Daoy (cell line): ENCODE results near the gene RFTN1. TPM values are rescaled to one million over a fixed set of nuclear protein-coding genes. Genes with fewer than 3 reads are reported as not detected.

Source experiments
- DNase-seq: peaks from one replicate; pipeline ENCODE4 v3.0.0-alpha.2; 2015; ENCODE audit warnings: low read depth
- total RNA-seq: library from RNA; depleted of rRNA; stranded (reverse); fragments of >200 nt; shearing (Covaris generic); gene quantifications from 2 replicates; pipeline ENCODE4 v1.2.3, GENCODE V29; 2014

RFTN1 gene
- total RNA-seq, 1 experiment from 2014 or later, result 27.9 TPM

DNA sequence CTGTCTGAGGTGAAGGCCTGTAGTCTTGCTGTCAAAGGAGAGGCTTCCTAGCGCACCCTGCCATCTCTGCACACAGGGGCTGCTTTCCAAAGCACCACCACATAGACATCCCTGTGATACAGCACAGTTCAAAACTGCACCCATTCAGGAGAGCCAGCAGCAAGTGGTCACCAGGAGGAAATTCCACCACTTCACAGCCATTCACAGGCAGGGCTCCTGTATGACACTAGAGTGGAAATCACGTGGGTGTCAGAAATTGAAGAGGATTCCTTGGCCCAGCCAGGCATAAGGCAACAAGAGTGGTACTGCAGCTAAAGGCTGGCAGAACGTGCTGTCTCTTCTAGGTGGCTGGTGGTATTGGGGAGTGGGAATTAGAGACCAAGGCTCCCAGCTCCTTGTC is 102.8 kb downstream of the RFTN1 start:
- no peak for DNase-seq

DNA sequence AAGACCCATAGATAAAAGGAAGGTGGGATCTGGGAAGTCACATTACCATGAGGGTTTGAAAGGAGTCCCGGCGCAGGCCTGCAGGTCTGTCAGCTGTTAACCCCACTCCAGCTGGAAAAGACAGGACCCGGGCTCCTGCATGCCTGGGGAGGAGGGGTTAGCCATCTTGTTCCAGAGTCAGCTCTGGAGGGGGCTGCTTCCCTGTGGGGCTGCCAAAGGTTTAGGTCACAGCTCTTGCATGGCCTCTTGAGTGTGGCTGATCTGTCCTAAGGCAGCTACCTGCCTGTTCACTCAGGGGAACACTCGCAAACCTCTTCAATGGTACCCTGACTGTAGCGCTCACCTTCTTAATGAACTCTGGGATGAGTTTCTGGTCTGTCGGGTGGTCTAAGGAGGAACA is 104.5 kb downstream of the RFTN1 start:
- DNase-seq, result no peak

DNA sequence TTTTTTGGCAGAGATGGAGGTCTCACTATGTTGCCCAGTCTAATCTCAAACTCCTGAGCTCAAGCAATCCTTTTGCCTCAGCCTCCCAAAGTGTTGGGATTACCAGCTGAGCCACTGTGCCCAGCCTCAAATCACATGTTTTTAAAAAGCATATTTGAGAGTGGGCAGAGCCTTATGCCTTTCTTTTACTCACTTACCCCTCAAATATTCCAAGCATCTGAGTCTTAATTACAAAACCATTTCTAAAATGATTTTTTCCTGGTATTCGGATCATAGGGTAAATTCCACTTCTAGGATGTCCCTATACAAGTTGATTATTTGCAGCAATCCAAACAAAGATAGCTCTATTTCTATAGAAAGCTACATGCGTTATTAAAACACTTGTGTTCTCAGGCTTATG is 106.1 kb downstream of the RFTN1 start:
- DNase-seq, result no peak

DNA sequence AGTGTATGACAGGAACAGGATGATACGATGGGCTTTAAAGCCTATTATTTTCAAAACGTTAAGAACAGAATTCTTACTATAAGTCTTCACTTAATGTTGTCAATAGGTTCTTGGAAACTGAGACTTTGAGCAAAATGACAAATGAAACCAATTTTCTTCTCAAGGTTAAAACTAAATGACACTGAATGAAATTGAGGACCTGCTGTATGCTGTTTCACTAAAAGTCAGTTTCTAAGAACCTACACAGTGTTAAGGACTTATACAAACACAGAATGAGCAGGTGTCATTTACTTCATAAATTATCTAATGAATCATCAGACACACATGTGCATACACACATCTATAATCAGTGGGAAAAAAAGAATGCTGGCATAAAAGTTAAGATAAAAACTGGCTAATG is 106.9 kb downstream of the RFTN1 start:
- DNase-seq, result no peak

DNA sequence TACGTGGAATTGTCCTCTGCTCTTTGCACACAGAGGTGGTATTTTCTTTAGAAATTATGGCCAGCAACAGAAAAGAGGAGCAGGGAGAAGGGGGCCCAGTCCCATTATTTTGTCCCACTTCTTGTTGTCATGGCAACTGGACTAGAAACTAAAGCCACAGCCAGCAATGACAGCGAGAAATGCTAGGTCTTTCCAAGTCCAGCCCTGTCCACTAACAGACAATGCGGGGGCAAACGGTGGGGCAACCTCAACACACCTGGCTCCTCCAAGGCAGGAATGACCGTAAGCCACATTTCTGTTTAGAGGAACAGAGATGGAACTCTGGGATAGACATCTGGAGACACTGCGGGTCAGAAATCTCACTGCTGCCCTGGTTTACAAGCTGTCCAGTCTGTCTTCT is 107.3 kb downstream of the RFTN1 start:
- no peak for DNase-seq

DNA sequence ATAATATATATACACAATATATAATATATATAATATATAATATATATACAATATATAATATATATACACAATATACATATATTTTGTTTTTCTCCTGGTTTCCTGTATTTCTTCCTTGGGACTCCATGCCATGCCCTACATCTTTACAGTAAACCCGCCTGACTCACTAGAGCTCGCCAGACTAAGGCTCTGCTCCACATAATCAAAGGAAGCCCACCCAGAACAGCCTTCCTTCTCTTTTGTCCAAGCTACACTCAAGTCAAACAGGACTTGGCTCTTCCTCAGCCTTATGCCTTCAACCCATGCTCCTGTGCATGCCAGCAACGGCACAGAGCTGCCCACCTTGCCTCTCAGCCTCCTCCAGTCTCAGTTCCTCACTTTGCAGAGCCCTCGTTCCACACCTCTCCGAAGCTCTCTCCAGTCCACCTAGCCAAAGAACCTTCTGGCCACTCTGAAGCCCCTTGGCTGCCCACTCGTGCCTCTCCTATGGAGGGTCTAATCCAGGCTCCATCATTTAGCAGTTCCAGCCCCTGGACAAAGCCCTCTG is 109.1 kb downstream of the RFTN1 start:
- DNase-seq, result no peak

DNA sequence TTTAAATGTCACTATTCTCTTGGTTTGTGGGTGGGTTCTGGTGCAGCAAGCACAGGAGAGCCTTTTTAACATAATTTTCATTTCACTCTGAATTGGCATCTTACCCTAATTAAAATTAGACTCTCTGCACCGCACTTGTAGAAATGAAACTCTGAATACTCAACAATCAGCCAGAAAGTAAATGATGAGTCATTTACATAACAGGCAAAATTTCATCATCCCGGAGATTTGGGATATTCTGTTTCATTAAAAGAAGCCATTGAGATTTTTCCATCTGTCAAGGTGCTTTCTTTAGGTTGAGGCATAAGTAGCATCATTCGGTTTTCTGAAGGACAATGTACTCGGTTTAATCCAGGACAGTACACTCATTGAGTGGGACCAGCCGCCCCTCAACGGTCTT is 111.0 kb downstream of the RFTN1 start:
- no peak for DNase-seq

DNA sequence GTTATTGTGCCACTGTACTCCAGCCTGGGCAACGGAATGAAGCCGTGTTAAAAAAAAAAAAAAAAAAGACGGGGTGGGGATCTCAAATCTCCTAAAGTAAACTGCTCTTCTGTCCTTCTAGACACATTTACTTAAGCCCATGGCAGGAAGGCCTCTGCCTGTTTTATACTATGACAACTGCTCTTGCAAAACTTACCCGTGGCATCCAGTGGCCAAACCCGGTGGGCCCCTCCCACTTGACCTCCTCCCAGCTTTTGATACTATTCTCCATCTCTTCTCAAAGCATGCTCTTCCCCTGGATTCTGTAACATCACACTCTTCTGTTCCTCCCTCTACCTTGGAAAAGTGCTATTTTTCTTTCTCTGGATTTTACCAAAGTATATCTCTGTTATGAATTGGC is 112.2 kb downstream of the RFTN1 start:
- no peak for DNase-seq

DNA sequence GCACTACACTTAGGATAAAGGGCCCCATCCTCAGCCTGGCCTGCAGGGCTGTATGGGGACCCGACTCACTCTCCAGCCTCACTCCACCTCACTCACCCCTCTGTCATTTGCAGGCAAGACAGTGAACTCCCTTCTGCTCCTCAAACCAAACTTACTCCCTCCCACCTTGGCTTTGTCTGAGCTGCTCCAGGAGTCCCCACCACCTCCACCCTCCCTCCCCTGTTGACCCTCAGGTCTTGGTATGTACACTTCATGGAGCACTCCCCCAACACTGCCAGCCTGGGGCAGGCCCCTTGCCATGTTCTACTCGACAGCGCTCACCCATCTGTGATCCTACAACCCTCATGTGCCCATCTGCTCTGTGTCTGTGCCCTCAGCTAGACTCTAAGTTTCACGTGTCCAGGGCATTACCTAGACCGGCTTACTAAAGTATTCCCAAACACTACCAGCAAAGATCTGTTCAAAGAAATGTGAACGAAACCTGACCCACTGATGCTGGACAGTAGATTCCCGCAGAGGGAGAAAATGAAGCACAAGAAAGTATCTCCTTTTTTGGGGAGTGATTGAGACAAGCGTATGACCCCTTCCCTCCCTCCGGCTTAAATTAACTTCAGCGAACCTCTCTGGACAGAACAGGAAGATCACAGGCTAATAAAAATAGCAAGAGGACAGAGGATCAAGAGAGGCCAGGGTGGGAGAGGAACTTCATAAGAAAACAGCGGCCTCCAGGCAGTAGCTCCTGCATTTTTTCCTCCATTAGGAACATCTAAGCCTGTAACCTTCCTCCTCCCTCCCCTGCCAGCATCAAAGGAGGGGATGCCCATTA is 113.2 kb downstream of the RFTN1 start:
- no peak for DNase-seq

DNA sequence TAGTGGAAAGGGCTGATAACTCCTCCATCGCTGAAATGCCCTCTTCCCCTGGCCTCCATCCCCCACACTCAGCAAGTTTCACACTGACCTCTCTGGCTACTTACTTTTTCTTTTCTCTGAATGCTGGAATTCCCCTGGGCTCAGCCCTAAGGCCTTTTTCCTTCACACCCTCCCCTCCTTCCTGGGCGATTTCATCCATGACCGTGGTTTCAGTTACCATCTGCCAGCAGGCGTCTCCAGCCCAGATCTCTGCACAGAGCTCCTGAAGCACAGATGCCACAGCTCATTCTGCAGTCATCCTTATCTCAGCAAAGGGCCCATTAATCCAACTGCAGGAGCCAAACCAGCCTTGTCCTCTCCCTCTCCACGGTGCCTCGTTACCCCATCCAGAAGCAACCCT is 114.0 kb downstream of the RFTN1 start:
- DNase-seq, result peak; percentile 81

DNA sequence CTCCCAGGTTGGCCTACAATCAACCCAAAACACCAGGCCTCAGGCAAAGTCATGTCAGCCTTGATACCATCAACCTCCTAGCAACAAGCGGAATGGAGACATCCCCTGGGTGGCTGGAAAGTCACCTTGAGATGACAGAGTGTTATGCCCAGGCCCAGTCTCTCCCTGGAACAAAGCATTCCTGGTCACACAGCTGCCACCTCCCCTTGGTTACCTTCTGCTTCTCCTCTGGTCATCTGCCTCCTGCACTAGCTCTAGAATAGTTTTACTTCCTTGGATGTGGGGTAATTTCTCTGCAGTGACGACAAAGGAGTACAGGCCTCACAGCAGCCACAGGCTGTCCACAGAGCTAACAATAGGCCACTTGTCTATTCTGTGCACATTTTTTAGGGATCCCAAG is 114.9 kb downstream of the RFTN1 start:
- no peak for DNase-seq

DNA sequence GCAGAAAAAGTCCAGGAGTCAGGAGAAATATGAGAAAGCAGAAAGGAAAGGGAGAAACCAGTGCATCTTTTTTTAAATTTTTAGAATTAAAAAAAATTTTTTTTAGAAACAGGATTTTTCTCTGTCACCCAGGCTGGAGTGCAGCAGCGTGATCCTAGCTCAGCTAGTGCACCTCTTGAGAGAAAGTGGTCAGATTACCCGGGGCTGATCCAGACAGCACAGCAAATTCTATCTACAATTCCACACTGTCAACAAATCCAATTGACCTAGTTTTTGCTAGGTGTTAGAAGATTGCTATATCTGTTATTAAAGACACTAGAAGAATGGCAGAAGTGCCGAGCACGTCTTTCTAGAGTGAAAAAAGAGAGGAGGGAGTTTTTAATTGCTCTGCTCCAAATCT is 117.3 kb downstream of the RFTN1 start:
- no peak for DNase-seq

DNA sequence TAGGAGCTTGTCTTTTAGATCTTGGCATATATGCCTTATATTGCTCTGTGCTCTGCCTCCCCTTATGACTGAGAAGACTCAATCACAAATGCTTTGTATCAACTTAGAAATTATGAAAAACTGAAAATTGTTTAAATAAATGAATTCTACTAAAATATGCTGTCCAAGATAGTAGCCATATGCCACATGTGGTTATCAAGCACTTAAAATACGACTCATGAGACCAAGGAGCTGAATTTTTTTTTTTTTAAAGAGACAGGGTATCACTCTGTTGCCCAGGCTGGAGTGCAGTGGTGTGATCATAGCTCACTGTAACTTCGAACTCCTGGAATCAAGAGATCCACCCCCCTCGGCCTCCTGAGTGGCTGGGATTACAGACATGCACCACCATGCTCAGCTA is 118.3 kb downstream of the RFTN1 start:
- no peak for DNase-seq

DNA sequence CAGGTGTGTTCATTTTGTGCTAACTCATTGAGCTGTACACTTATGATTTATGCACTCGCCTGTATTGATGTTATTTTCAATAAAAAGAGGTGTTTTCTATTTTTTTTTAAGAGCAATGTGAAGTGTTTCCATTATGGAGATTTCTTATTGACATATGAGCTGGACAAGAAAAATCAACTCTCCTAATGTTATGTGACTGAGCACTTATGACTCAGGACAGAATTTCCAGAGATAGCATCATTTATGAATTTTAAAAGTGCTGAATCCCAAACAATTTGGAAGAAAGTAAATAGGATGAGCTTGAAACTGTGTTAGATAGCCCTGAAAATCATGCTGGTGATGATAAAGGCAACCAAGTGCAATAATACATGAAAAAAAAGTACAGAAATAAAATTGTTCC is 118.9 kb downstream of the RFTN1 start:
- no peak for DNase-seq

DNA sequence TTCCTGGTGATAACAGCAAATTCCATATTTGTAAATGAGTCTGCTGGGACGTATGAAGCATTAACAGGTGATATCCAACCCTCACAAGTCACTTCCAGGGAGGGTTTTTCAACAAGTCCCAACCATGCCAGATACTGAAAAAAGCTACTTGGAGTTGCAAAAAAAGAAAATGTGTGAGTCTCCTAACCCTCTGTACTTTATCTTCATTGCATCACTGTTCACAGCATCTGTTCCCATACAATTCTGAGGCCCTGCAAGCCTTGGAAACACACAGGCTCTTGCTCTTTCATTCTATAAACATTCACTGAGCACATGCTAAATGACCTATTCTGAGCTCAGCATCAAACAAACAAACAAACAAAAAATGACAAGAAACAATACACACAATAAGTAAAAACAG is 120.8 kb downstream of the RFTN1 start:
- no peak for DNase-seq

DNA sequence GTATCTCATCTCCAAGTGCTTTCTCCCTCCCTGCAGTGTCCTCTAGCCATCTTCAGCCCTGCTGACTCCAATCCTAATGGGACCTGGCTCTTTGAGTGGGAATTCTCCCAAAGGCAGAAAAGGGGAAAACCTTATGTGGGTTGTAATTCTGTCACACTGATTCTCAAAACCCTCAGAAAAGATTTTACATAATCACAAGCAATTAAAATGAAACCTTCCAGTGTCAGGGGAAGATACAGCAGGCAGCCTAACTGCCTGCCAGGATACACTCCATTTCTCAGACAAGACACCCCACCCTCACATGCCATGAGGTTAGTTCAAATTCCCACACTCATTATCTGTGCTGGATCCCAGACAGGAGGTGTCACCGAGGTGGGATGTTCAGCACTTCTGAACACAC is 121.4 kb downstream of the RFTN1 start:
- DNase-seq, result no peak

DNA sequence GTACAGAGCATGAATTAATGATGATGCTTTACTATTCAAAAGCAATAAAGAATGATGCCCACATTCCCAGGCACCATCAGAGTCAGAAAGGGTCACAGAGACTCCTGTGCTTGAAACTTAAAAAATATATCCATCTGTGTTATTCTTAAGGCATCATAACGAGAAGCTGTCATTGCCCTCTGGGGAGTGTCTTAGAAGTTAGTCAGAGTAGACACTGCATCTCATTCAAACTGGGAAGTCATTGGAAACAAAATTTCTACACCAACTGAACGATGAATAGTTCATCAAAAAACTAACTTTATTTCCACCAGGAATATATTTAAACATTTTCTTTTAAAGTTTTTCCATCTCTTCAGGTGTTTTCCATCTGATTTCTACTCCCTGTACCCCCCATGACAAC is 122.9 kb downstream of the RFTN1 start:
- DNase-seq, result no peak

DNA sequence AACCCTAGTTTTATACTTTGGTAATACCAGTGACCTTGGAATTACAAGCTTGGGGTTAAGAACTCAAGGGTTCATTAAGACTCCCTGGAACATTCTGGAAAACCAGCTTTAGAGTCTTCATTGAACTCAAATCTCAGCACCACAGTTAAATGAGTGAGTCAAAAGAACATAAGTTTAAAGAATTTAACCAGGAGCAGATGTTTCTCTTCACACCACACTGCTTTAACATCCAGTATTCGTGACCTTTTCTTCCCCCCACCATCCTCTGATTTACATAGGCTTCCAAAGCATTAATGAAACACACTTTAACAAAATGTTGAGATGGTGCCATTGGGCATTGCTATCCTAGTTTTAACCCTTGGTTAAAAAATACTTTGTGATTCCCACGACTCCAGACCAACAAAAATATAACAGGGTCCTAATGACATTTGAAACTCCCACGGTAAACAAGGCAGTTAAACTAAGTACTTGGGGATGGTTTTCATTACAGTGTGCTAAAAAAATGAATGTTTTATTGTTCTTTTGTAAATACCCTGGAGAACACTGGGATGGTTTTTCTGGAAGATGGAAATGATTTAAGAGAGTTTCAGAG is 124.6 kb downstream of the RFTN1 start:
- no peak for DNase-seq

DNA sequence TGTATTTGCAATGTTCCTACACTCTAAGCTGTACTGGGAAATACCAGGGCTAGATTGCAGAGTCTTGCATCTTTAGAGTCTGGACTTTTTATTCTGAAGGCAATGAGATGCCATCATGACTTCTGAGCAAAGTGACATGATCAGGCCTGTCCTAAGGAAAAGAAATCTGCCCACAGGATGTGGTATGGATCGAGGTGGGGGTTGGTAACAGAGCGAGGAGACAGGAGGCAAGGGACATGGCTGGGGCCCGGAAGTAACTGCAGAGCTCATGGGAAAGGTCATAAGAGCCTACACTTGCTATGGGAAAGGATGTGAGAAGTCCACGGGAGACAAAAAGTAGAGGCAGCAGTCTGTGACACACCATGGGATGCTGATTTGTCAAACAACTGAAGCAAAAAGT is 126.9 kb downstream of the RFTN1 start:
- no peak for DNase-seq

DNA sequence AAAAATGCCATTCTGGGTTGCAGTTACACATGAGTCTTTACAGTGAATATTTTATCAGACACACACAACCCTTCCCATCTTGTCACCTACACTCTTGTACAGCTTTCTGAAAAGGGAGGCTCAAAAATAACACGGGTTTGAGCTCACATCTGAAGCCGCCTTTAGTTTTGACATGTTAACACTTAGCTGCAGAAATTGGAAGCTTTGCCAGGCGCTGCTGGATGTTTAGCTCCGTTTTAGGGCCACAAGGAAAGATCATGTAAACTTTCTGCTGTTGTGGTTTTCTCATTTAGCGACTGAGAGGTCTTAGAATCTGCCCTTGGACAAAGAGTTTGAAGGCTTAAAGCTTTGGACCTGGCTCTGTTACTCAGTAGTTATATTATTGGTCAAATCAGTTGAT is 128.3 kb downstream of the RFTN1 start:
- no peak for DNase-seq

DNA sequence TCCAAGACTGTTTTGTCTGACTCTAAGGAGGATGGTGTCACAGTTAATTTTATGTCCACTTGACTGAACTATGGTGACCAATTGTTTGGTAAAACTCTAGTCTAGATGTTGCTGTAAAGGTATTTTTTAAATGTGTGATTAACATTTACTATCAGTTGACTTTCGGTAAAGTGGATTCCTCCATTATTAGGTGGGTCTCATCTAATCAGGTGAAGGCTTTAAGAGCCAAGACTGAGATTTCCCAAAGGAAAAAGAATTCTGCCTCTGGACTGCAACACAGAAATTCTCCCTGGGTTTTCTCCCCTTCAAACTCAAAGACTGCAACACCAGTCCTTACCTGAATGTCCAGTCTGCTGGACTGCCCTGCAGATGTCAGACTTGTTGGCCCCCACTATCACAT is 129.6 kb downstream of the RFTN1 start:
- no peak for DNase-seq

DNA sequence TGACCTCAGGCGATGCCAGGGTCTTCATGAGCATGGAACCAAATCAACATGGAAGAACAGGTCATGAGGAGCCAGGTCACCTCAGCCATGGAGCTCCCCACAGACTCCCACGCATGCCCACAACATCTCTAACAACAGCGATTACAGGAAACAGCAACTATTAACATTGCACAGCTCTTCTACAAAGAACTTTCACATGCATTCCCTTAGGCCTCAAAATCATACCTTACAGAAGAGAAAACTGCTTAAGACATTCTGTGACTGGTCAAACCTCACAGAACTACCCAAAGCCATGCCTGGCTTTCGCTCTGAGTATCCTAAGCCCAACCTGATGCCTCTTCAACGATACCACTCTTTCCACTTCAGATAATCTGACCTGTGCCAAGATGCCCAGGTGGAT is 130.7 kb downstream of the RFTN1 start:
- DNase-seq, result no peak

DNA sequence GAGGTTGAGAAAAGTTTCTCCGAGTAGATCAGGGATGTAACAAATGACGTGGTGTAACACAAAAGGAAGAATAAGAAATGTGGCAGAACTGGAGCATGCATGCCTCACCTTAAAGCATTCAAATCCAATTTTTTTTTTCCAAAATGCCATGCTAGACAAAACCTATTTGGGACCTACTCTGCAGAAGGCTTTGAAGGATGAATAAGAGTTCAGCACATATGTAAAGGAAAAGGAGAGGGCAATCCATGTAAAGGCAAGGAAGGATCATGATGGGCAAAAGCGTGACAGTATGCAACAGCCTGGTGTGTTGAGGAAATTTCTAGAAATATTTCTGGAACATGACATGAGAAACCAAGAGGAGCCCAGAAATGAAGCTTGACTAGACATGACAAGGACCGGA is 132.1 kb downstream of the RFTN1 start:
- no peak for DNase-seq

DNA sequence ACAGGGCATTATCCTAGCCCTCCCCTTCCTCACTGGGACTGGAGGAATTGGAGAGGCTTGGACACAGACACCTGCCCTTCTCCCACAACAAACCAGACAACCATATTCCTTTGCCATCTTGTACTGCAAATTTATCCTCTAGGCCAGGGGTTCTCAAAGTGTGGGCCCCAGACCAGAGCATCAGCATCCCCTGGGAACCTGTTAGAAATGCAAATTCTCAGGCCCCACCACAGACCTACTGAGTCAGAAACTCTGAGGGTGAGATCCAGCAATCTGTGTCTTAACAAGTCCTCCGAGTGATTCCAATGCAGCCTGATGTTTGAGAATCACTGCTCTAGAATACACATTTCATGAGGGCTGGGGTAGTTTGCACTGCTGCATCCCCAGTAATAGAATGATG is 133.1 kb downstream of the RFTN1 start:
- no peak for DNase-seq
